Hematopoietic multipotent progenitor cell treated with erythropoietin and hydrocortisone succinate and interleukin-3 and kit ligand, for 8 days (in vitro differentiated cells): ENCODE data around the gene KTN1.

Source experiments
- DNase-seq: peaks from one replicate; pipeline ENCODE4 v3.0.0-alpha.2; 2015

KTN1 gene

DNA sequence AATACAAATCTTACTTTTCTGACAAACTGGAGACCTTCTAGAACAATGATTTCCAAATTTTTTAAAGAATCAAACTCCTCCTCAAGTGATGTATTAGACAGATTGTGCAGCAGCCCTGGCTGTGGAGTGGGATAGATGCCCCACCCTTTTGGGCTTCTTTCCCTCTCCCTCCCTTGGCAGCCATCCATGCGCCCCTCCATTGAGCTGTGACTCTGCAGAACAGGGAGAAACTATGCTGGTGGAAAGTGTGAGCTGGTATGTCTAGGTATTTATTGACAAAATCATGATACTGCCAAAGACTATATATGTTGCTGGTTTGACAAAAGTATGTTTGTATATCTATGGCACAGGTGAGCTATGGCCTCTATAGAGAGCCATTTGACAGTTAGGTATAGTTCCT, 138.5 kb downstream of the KTN1 start:
- DNase-seq, result peak; percentile 33

DNA sequence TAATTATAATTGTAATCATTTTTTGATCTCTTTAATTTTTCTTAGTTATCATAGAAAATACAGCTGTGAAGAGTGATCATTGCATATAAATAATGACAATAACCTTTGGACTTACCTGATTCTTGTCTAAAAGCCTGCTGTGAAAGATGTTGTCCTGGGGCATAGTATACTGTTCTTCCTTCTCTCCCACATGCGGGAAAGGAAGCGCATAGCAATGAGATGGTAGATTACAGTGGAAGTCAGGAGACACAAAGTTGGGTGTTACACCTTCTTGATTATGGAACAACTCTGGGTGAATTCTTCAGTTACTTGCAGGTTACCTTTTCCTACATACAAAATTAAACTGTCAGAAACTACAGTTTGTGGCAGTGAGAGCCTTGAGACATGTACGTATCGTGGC, 140.8 kb downstream of the KTN1 start:
- no peak for DNase-seq

DNA sequence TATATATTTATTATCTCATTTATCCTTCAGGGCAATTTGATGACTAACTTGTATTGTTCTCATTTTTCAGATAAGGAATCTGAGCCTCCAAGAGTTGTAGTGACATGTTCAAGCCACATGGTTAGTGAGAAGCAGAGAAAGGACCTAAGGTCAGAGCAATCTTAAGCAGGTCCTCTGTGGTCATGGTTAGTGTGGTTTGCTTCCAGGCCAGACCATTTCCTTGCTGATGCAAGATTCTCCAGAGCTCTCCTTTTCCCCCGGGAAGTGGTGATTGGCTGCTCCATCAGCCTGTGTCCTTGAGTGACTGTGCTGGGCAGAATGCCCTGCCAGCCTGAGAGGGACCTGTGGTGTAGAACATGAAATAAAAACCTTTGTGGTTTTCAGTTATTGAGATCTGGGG, 141.3 kb downstream of the KTN1 start:
- peak; percentile 10 for DNase-seq

DNA sequence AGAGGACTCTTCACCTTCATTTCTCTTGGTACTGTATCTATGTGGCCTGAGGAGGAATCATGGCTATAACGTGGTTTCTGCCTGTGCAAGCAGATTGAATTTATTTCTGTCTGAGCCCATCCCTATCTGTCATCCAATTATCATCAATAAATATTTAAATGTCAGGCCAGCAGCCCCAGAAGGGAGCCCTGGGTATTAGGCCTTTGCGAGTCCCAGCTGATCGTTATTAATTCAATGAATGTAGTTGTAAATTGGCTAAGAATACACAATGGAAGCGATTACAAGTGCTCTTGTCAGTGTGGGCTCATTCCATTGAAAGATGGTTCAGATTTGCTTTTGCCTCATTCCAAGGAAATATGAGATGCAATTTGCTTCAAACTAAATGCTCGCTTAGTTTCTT, 142.0 kb downstream of the KTN1 start:
- DNase-seq, result no peak

DNA sequence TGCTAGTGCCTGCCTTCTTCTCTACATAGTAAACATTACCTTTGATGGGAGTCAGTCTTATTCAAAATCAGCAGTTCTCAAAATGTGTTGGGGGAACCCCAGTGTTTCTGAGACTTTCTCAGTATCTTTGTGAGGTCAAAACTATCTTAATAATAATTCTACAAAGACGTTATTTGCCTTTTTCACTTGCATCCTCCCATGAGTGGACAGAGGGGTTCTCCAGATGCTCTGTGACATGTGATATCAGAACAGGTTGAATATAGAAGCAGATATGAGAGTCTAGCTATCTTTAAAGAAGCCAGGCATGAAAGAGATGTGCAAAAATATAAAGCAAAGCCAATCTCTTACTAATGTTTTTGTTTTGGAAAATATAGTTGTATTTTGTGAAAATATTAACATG, 144.7 kb downstream of the KTN1 start:
- DNase-seq, result no peak

DNA sequence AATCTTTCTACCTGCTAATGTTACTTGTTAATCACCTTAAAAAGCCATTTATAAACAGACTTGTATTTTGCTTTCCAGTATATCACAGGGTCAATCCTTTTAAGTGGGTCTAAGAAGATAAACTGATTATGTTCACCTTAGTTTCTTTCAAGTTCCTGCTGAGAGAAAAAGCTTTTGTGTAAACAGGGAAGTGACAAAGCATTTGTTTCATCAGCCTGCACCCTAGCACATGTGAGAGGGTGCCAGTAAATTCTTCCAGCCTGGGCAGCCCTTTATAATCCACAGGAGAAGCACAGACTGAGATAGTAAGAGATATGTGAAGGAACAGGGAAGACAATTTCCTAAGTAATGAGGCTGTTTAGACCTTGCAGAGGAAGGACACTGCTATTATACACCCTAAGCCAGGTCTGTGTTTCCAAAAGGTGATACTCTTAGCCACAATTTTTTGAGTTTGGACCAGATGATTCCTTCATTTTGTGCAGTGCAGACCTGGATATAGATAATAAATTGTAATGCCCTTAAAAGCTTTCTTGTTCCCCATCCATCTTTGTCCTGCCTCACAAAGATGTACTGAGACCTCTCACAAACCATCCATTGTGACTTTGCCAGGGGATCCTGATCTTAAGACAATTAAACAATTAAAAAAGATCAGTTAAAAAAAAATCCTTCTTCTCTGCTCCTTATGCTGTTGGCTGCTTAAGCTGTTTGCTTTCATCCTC, 150.7 kb downstream of the KTN1 start:
- no peak for DNase-seq

DNA sequence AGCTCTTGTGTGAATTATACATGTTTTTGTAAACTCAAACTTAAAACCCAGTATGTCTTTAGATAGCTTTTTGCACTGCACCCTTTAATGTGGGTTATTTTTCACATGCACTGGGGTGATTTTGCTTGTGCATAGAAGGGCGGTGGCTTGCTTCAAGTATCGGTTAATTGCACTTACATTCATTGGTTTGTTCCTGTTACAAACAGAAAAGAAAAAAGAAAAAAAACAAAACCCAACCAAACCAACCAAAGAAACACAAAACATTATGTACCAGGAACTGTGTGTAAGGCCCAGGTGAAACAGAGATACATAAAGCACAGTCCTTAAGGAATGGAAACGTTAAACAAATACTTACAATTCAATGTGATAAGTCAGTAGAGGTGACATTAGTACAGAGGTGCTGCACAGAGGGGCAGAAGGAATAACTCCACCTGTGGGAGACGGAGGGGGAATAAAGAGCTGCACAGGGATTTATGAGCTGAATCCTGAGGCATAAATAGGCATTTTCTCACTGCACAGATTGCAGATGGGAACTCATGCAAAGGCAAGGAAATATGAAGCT, 151.4 kb downstream of the KTN1 start:
- no peak for DNase-seq

DNA sequence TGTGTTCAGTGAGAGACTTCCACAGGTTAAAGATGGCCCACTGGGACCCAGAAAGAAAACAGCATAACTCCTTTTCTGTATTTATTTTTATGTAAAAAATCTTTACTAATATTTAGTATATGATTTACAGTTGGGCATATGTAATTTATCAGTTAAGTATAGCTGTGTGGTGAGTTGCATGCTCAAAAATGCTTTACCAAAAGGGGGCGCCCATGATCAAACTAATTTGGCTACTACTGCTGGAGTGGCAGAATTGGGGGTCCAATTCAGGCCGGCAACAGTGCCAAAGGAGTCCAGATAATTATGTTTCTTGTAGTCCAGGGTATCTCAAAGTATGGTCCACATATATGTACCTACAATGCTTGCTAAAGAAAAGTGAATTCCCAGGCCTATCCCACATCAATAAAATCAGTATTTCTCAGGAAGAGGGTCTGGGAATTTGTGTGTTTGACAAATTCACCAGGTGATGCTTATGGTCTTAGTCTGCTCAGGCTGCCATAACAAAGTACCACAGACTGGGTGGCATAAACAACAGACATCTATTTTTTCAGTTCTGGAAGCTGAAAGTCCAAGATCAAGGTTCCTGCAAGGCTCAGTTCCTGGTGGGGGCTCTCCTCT, 152.0 kb downstream of the KTN1 start:
- peak; percentile 58 for DNase-seq

DNA sequence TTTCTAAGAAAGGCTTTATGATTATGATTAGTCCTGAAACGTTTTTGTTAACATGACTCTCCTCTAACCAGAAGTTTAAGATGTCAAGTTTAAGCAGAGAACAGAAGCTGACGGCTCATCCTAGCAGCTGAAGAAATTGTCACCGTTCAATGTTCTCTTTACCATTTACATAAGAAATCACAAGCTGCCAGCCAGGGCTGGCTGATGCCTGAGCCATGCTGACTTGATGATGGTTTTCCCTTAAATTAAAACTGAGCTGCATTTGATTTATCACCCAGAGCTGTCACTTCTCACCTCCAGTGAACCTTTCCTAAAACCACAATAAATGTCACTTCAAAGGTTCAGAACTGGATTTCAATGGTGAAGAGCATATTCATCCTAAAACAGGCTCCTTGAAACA, 153.6 kb downstream of the KTN1 start:
- DNase-seq, result no peak
